MCF 10A (cell line): ENCODE results near the gene NOG. TPM values are rescaled to one million over a fixed set of nuclear protein-coding genes. Genes with fewer than 3 reads are reported as not detected.

Experiments
- BruUV-seq: library from RNA; stranded (reverse); fragments of 400-500 nt; replicated peaks from 2 replicates; lab custom pipeline; 2021; lab: Mats Ljungman, UMichigan
- CTCF ChIA-PET: fragments of 300-600 bp; sonication (Branson Sonifier 250); formaldehyde crosslinking; extraction: SDS; loops from one replicate; lab custom pipeline; 2021; ENCODE audit warnings: antibody characterized with exemption, inconsistent platforms; lab: Yijun Ruan, JAX
- POLR2A ChIA-PET: fragments of 300-600, 350-650 bp; sonication (Branson Sonifier 250); formaldehyde crosslinking; extraction: SDS; loops from one replicate; lab custom pipeline; 2020; ENCODE audit warnings: antibody characterized with exemption, inconsistent platforms; lab: Yijun Ruan, JAX
- DNase-seq: peaks from one replicate; pipeline ENCODE4 v3.0.0-alpha.2; 2018; ENCODE audit not compliant: unreplicated experiment
- H3K27ac Mint-ChIP-seq: one replicate; pipeline ENCODE4 v1.8.0; 2022; ENCODE audit warnings: mild to moderate bottlenecking, low read depth, mixed read lengths; ENCODE audit not compliant: unreplicated experiment
- H3K27me3 Mint-ChIP-seq: one replicate; pipeline ENCODE4 v1.8.0; 2022; ENCODE audit warnings: mixed read lengths; ENCODE audit not compliant: insufficient read depth, unreplicated experiment
- H3K36me3 Mint-ChIP-seq: one replicate; pipeline ENCODE4 v1.8.0; 2022; ENCODE audit warnings: mild to moderate bottlenecking, moderate library complexity, mixed read lengths; ENCODE audit not compliant: insufficient read depth, unreplicated experiment
- H3K4me1 Mint-ChIP-seq: one replicate; pipeline ENCODE4 v1.8.0; 2022; ENCODE audit warnings: mixed read lengths; ENCODE audit not compliant: insufficient read depth, unreplicated experiment
- H3K4me3 Mint-ChIP-seq: one replicate; pipeline ENCODE4 v1.8.0; 2022; ENCODE audit warnings: mild to moderate bottlenecking, moderate library complexity, mixed read lengths; ENCODE audit not compliant: unreplicated experiment
- H3K9me3 Mint-ChIP-seq: one replicate; pipeline ENCODE4 v1.8.0; 2022; ENCODE audit warnings: mixed read lengths; ENCODE audit not compliant: unreplicated experiment
- CTCF ChIP-seq: fragments of 200-600 bp; IDR thresholded peaks from one replicate; pipeline ENCODE4 v1.8.0; 2022; ENCODE audit warnings: antibody characterized with exemption, mild to moderate bottlenecking; ENCODE audit not compliant: unreplicated experiment
- intact Hi-C: fragments of 100-400 bp; cut with micrococcal nuclease; formaldehyde crosslinking; loops from 2 replicates; pipeline ENCODE4 v1.14.1; 2022
- total RNA-seq: library from RNA; stranded (reverse); gene quantifications from 2 replicates; pipeline ENCODE4 v1.2.3, GENCODE V29; 2022

Gene NOG
- total RNA-seq, 1 experiment from 2014 or later = 1.1 TPM

- no peak for TF ChIP-seq CTCF
- DNase-seq = no peak
- H3K36me3 Mint-ChIP-seq = no peaks in the 10 kb centered on the region
- H3K27ac Mint-ChIP-seq = no peak overlapping the region
- ChIA-PET CTCF (no interaction called here), POLR2A (no interaction called here)
- BruUV-seq = no TSS peak
- intact Hi-C loops = no loop called here
- no peaks in the 10 kb centered on the region for H3K27me3 Mint-ChIP-seq
- no peaks in the 10 kb centered on the region for H3K9me3 Mint-ChIP-seq
- H3K4me1 Mint-ChIP-seq = no peaks in the 10 kb centered on the region
- no peak overlapping the region for H3K4me3 Mint-ChIP-seq
Observed at GRCh38 chr17:56549501-56549900, 44.0 kb upstream of the NOG start.

GRCh38 chr17:56557682-56558081, 35.8 kb upstream of the NOG start:
- no peak overlapping the region for H3K4me3 Mint-ChIP-seq
- BruUV-seq = no TSS peak
- no peak overlapping the region for H3K27ac Mint-ChIP-seq
- H3K36me3 Mint-ChIP-seq = no peaks in the 10 kb centered on the region
- no peak for TF ChIP-seq CTCF
- H3K9me3 Mint-ChIP-seq = no peaks in the 10 kb centered on the region
- no peaks in the 10 kb centered on the region for H3K27me3 Mint-ChIP-seq
- POLR2A ChIA-PET = no interaction called here
- intact Hi-C loops = no loop called here
- no peaks in the 10 kb centered on the region for H3K4me1 Mint-ChIP-seq
- no peak for DNase-seq
- CTCF ChIA-PET = no interaction called here

GRCh38 chr17:56558088-56558487, 35.4 kb upstream of the NOG start:
- intact Hi-C loops = no loop called here
- H3K36me3 Mint-ChIP-seq = no peaks in the 10 kb centered on the region
- H3K4me1 Mint-ChIP-seq = no peaks in the 10 kb centered on the region
- no peak for TF ChIP-seq CTCF
- POLR2A ChIA-PET = no interaction called here
- CTCF ChIA-PET = no interaction called here
- no peak overlapping the region for H3K4me3 Mint-ChIP-seq
- no peak overlapping the region for H3K27ac Mint-ChIP-seq
- H3K27me3 Mint-ChIP-seq = no peaks in the 10 kb centered on the region
- no peaks in the 10 kb centered on the region for H3K9me3 Mint-ChIP-seq
- BruUV-seq = no TSS peak
- no peak for DNase-seq

- no peaks in the 10 kb centered on the region for H3K27me3 Mint-ChIP-seq
- TF ChIP-seq CTCF = no peak
- ChIA-PET POLR2A (no interaction called here), CTCF (no interaction called here)
- no peak overlapping the region for H3K4me3 Mint-ChIP-seq
- intact Hi-C loops = no loop called here
- H3K27ac Mint-ChIP-seq = no peak overlapping the region
- peak; percentile 20 for DNase-seq
- BruUV-seq = no TSS peak
- no peaks in the 10 kb centered on the region for H3K36me3 Mint-ChIP-seq
- no peaks in the 10 kb centered on the region for H3K9me3 Mint-ChIP-seq
- no peaks in the 10 kb centered on the region for H3K4me1 Mint-ChIP-seq
Observed at GRCh38 chr17:56570199-56570598, 23.3 kb upstream of the NOG start.
